GM23338 (cell line): ENCODE results near the gene NGEF.

Experiments
- CTCF ChIP-seq, 2 experiments: fragments of 200-600 bp in 1 of 2; sonication (generic) in 1 of 2; conservative IDR thresholded peaks; 2 replicates each; pipeline versions ENCODE4 v1.5.1 to v1.6.1; 2016 to 2017; ENCODE audit warnings: antibody characterized with exemption in 2 of 2, low read depth in 2 of 2, mild to moderate bottlenecking in 2 of 2, moderate library complexity in 1 of 2
- EZH2phosphoT487 ChIP-seq: fragments of 200-600 bp; sonication (generic); IDR thresholded peaks from one replicate; pipeline ENCODE4 v1.8.1; 2018; ENCODE audit warnings: antibody characterized with exemption; ENCODE audit not compliant: unreplicated experiment
- REST ChIP-seq: IDR thresholded peaks from one replicate; pipeline ENCODE4 v1.6.1; 2018; ENCODE audit warnings: antibody characterized with exemption; ENCODE audit not compliant: unreplicated experiment
- TF ChIP-seq, protein P1 (sequence below): IDR thresholded peaks from 2 replicates; pipeline ENCODE4 v1.6.1; 2016; ENCODE audit warnings: antibody characterized with exemption

DNA sequence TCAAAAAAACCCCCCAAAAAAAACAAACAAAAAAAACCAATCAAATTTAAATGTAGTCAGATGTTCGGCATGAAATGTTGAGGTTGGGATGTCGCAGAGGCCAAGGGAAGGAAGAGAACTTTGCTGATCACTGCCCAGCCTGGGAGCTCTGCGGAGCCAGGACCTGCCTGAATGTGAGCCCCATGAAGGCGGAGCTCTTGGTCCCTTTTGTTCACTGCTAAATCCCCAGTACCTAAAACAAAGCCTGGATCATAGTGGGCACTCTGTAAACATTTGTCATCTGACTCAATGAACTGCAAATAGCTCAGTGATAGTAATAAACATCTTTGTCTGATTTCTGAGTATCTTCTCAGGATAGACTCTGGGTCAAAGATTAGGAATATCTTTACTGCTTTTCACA lies 64.0 kb downstream of the NGEF start:
- TF ChIP-seq, protein P1, sequence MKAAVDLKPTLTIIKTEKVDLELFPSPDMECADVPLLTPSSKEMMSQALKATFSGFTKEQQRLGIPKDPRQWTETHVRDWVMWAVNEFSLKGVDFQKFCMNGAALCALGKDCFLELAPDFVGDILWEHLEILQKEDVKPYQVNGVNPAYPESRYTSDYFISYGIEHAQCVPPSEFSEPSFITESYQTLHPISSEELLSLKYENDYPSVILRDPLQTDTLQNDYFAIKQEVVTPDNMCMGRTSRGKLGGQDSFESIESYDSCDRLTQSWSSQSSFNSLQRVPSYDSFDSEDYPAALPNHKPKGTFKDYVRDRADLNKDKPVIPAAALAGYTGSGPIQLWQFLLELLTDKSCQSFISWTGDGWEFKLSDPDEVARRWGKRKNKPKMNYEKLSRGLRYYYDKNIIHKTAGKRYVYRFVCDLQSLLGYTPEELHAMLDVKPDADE: no peak
- TF ChIP-seq EZH2phosphoT487: no peak
- TF ChIP-seq CTCF (conservative IDR thresholded peaks at IDR 0.05; ENCODE audit: low read depth in 2 of 2): no peak
- TF ChIP-seq REST: no peak
